Testis (tissue), 2 donors: ENCODE data around the gene RASGRP4.
"Not testable (repeated sequence)": the region's sequence is repeated elsewhere in the genome, so short reads cannot be mapped to it uniquely, and the experiment has no call there.

Source experiments
- POLR2A ChIP-seq: fragments of 450-650 bp; IDR thresholded peaks from one replicate; pipeline ENCODE4 v1.6.1; 2017; ENCODE audit warnings: antibody characterized with exemption, mild to moderate bottlenecking, moderate library complexity
- TF ChIP-seq, protein P1 (sequence below), 3 experiments: fragments of 450-650 bp in 2 of 3; fragments of 200-600 bp in 1 of 3; sonication (generic) in 1 of 3; IDR thresholded peaks; one replicate each; pipeline ENCODE4 v1.5.1; 2016 to 2019; ENCODE audit warnings: antibody characterized with exemption in 3 of 3, mild to moderate bottlenecking in 2 of 3, moderate library complexity in 1 of 3

DNA sequence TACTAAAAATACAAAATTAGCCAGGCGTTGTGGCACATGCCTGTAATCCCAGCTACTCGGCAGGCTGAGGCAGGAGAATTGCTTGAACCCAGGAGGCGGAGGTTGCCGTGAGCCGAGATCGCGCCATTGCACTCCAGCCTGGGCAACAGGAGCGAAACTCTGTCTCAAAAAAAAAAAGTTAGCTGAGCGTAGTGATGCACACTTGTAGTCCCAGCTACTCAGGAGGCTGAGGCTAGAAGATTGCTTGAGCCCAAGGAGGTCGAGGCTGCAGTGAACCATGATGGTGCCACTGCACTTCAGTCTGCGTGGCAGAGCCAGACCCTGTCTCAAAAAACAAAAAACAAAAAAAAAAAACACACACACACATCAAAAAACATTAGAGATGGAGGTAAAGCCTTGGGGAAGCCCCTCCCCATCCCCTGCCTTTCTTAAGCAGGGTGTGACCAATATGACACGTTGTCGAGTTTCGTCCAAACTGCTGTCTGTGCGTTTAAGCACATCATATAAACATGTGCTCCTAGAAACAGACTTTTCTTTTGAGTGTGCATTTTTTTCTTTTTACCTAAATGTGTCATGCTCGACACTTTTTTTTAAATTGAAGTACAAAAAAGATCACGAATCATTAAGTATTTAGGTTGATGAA lies 1.1 kb upstream of the RASGRP4 start:
- TF ChIP-seq, protein P1, sequence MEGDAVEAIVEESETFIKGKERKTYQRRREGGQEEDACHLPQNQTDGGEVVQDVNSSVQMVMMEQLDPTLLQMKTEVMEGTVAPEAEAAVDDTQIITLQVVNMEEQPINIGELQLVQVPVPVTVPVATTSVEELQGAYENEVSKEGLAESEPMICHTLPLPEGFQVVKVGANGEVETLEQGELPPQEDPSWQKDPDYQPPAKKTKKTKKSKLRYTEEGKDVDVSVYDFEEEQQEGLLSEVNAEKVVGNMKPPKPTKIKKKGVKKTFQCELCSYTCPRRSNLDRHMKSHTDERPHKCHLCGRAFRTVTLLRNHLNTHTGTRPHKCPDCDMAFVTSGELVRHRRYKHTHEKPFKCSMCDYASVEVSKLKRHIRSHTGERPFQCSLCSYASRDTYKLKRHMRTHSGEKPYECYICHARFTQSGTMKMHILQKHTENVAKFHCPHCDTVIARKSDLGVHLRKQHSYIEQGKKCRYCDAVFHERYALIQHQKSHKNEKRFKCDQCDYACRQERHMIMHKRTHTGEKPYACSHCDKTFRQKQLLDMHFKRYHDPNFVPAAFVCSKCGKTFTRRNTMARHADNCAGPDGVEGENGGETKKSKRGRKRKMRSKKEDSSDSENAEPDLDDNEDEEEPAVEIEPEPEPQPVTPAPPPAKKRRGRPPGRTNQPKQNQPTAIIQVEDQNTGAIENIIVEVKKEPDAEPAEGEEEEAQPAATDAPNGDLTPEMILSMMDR (IDR thresholded peaks at IDR 0.05), result not testable (repeated sequence)
- not testable (repeated sequence) for TF ChIP-seq POLR2A
